ENCODE results near the gene TMEM41B.
A peak's percentile ranks its signal among the peaks of the same experiment; 100 is the strongest.
"Not testable (repeated sequence)": the region's sequence is repeated elsewhere in the genome, so short reads cannot be mapped to it uniquely, and the experiment has no call there.

Gene TMEM41B

GRCh38 chr11:9320047-9320446 lies 5.7 kb upstream of the TMEM41B start:
- no peak for DNase-seq
- peak overlapping the region; percentile 64 for H3K27ac ChIP-seq
- no peaks in the 10 kb centered on the region for H3K36me3 ChIP-seq

GRCh38 chr11:9319377-9320001 lies 5.1 kb upstream of the TMEM41B start:
- peak overlapping the region; percentile 64 for H3K27ac ChIP-seq
- H3K36me3 ChIP-seq; H3K4me3 ChIP-seq (ENCODE audit: low read depth, low read length); H3K27me3 ChIP-seq (ENCODE audit: insufficient read depth, low read depth, severe bottlenecking); H3K9me3 ChIP-seq (ENCODE audit: severe bottlenecking): not testable (repeated sequence)
- peak; percentile 51 for DNase-seq

More at GRCh38 chr11:9320047-9320446, 5.7 kb upstream of the TMEM41B start:
- H3K27me3 ChIP-seq (ENCODE audit: insufficient read depth, low read depth, severe bottlenecking): no peaks in the 10 kb centered on the region
- no peak overlapping the region for H3K4me3 ChIP-seq (ENCODE audit: low read depth, low read length)
- H3K9me3 ChIP-seq (ENCODE audit: severe bottlenecking): no peaks in the 10 kb centered on the region
- no peak for TF ChIP-seq CTCF (IDR thresholded peaks at IDR 0.05; ENCODE audit: low read depth, low read length)

- H3K9me3 ChIP-seq (ENCODE audit: severe bottlenecking); H3K27me3 ChIP-seq (ENCODE audit: insufficient read depth, low read depth, severe bottlenecking); H3K4me3 ChIP-seq (ENCODE audit: low read depth, low read length); H3K36me3 ChIP-seq: not testable (repeated sequence)
- peak overlapping the region; percentile 64 for H3K27ac ChIP-seq
- DNase-seq: peak; percentile 53
Measured at GRCh38 chr11:9318442-9319376, 4.3 kb upstream of the TMEM41B start.

GRCh38 chr11:9316334-9316733 lies 1.9 kb upstream of the TMEM41B start:
- peaks cover 6% of the 10 kb centered on the region; the same call in 1 of the 2 replicates for H3K36me3 ChIP-seq
- no peak for DNase-seq
- no peak for TF ChIP-seq CTCF (IDR thresholded peaks at IDR 0.05; ENCODE audit: low read depth, low read length)
- H3K4me3 ChIP-seq (ENCODE audit: low read depth, low read length): no peak overlapping the region
- H3K27me3 ChIP-seq (ENCODE audit: insufficient read depth, low read depth, severe bottlenecking): no peaks in the 10 kb centered on the region
- no peaks in the 10 kb centered on the region for H3K9me3 ChIP-seq (ENCODE audit: severe bottlenecking)
- no peak overlapping the region for H3K27ac ChIP-seq

- Histone ChIP-seq H3K36me3 (peaks cover 6% of the 10 kb centered on the region; the same call in 1 of the 2 replicates), H3K27ac (peak overlapping the region; percentile 89), H3K9me3 (ENCODE audit: severe bottlenecking) (no peaks in the 10 kb centered on the region), H3K4me3 (ENCODE audit: low read depth, low read length) (peak overlapping the region; percentile 54), H3K27me3 (ENCODE audit: insufficient read depth, low read depth, severe bottlenecking) (no peaks in the 10 kb centered on the region)
- peak; percentile 56 for DNase-seq
- no peak for TF ChIP-seq CTCF (IDR thresholded peaks at IDR 0.05; ENCODE audit: low read depth, low read length)
Measured at GRCh38 chr11:9315078-9315688, 790 bp upstream of the TMEM41B start.

- peak; percentile 30 for DNase-seq
- Histone ChIP-seq H3K36me3 (peaks cover 6% of the 10 kb centered on the region; the same call in 1 of the 2 replicates), H3K9me3 (ENCODE audit: severe bottlenecking) (no peaks in the 10 kb centered on the region), H3K27ac (peak overlapping the region; percentile 91), H3K4me3 (ENCODE audit: low read depth, low read length) (peak overlapping the region; percentile 91), H3K27me3 (ENCODE audit: insufficient read depth, low read depth, severe bottlenecking) (no peaks in the 10 kb centered on the region)
- no peak for TF ChIP-seq CTCF (IDR thresholded peaks at IDR 0.05; ENCODE audit: low read depth, low read length)
Measured at GRCh38 chr11:9313648-9314290, 624 bp downstream of the TMEM41B start.
